Measurements from ENCODE around the gene MED15. TPM values are rescaled to one million over a fixed set of nuclear protein-coding genes. Genes with fewer than 3 reads are reported as not detected.

MED15 gene
- total RNA-seq, 1 donor from 2014 or later, result 105 TPM

GRCh38 chr22:20577549-20577975, 70.2 kb downstream of the MED15 start:
- Histone ChIP-seq H3K27ac (peak overlapping the region; percentile 41), H3K27me3 (ENCODE audit: low read depth) (no peaks in the 10 kb centered on the region), H3K4me1 (peaks cover 45% of the 10 kb centered on the region), H3K36me3 (peaks cover 94% of the 10 kb centered on the region), H3K9me3 (no peaks in the 10 kb centered on the region), H3K4me3 (no peak overlapping the region)
- intact Hi-C loops (cut with DNase I), result no loop called here
- peak; percentile 78 for DNase-seq
- TF ChIP-seq CTCF (IDR thresholded peaks at IDR 0.05), result no peak
- peak; percentile 42 to 63 for ATAC-seq

- Histone ChIP-seq H3K36me3 (peaks cover 94% of the 10 kb centered on the region), H3K4me3 (no peak overlapping the region), H3K9me3 (no peaks in the 10 kb centered on the region), H3K27ac (no peak overlapping the region), H3K4me1 (peaks cover 45% of the 10 kb centered on the region), H3K27me3 (ENCODE audit: low read depth) (no peaks in the 10 kb centered on the region)
- TF ChIP-seq CTCF (IDR thresholded peaks at IDR 0.05), result no peak
- intact Hi-C loops (cut with DNase I), result no loop called here
- DNase-seq, result no peak
- ATAC-seq, result peak in 1 of 2 donors; percentile 31
These were observed 70.8 kb downstream of the MED15 start for GRCh38 chr22:20578192-20578591.

- no peak for DNase-seq
- Histone ChIP-seq H3K27ac (peak overlapping the region; percentile 14), H3K36me3 (peaks cover 94% of the 10 kb centered on the region), H3K9me3 (no peaks in the 10 kb centered on the region), H3K4me1 (peaks cover 40% of the 10 kb centered on the region), H3K27me3 (ENCODE audit: low read depth) (no peaks in the 10 kb centered on the region), H3K4me3 (no peak overlapping the region)
- ATAC-seq, result peak in 1 of 2 donors; percentile 2
- TF ChIP-seq CTCF (IDR thresholded peaks at IDR 0.05), result no peak
- intact Hi-C loops (cut with DNase I), result no loop called here
These were observed 71.3 kb downstream of the MED15 start for GRCh38 chr22:20578707-20579106.

DNA sequence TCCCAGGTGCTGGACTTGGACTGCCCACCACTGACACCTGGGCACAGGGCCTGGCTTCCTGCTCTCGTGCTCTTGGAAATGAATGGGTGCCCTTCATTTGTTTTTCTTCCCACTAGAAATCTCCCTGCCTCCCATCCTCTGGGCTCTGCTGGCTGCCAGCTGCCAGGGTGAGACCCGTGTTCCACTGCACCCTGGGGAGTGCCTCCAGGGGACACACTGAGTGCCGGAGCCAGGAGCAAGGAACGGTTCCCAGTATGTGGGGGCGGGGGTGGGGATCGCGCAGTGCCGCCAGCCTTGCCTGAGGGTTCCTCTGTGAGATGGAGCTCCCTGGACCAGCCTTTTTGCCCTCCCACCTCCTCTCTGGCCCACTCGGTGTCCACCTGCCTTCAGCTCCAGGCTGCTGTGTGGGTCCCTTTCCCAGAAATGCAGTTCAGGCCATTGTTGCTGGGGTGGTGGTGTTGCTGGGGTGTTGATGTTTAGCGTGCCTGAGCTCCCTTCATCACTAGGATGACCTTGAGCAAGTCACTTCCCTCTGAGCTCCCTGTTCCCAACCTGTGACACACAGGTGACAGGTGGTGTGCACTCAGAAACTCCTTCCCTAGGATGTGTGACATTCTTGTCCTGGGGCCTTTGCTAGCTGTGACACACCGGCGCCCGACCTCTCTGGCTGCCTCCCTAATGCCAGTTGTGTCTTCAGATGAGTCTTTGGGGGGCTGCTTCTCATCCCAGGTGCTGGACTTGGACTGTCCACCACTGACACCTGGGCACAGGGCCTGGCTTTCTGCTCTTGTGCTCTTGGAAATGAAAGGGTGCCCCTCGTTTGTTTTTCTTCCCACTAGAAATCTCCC, 72.1 kb downstream of the MED15 start:
- DNase-seq, result no peak
- no peaks in the 10 kb centered on the region for H3K9me3 ChIP-seq
- H3K36me3 ChIP-seq, result peaks cover 94% of the 10 kb centered on the region
- no peak overlapping the region for H3K4me3 ChIP-seq
- H3K4me1 ChIP-seq, result peaks cover 34% of the 10 kb centered on the region
- TF ChIP-seq CTCF (IDR thresholded peaks at IDR 0.05), result no peak
- H3K27me3 ChIP-seq (ENCODE audit: low read depth), result no peaks in the 10 kb centered on the region
- H3K27ac ChIP-seq, result peak overlapping the region; percentile 14
- no peak for ATAC-seq
- intact Hi-C loops (cut with DNase I), result no loop called here

- H3K27ac ChIP-seq, result no peak overlapping the region
- peaks cover 34% of the 10 kb centered on the region for H3K4me1 ChIP-seq
- no peaks in the 10 kb centered on the region for H3K27me3 ChIP-seq (ENCODE audit: low read depth)
- H3K4me3 ChIP-seq, result no peak overlapping the region
- intact Hi-C loops (cut with DNase I), result no loop called here
- peak in 1 of 2 donors; percentile 7 for ATAC-seq
- H3K9me3 ChIP-seq, result no peaks in the 10 kb centered on the region
- no peak for TF ChIP-seq CTCF (IDR thresholded peaks at IDR 0.05)
- peaks cover 94% of the 10 kb centered on the region for H3K36me3 ChIP-seq
- no peak for DNase-seq
These were observed 72.8 kb downstream of the MED15 start for GRCh38 chr22:20580179-20580578.
